OCI-LY3 (cell line): Measurements from ENCODE around the gene SYT2.
"Not testable (repeated sequence)": the region's sequence is repeated elsewhere in the genome, so short reads cannot be mapped to it uniquely, and the experiment has no call there.

Experiments
- H2AFZ ChIP-seq: fragments of 200-600, 300-600 bp; shearing (Covaris generic); 2 replicates; pipeline ENCODE4 v1.6.0; 2014; ENCODE audit warnings: antibody characterized with exemption, low read depth, low read length
- H3K27ac ChIP-seq: fragments of 200-600, 300-600 bp; sonication (generic); 2 replicates; pipeline ENCODE4 v1.5.1; 2014; ENCODE audit warnings: mild to moderate bottlenecking, low read length, moderate library complexity, mixed read lengths
- H3K27me3 ChIP-seq: fragments of 200-600, 300-600 bp; sonication (generic); 2 replicates; pipeline ENCODE4 v1.6.1; 2014; ENCODE audit warnings: low read depth, low read length, mixed read lengths
- H3K36me3 ChIP-seq: fragments of 200-600, 300-600 bp; sonication (generic); replicated peaks from 2 replicates; pipeline ENCODE3; 2014; ENCODE audit warnings: low read depth, low read length, mixed read lengths
- H3K4me1 ChIP-seq: fragments of 300-600, 200-600 bp; sonication (generic); 2 replicates; pipeline ENCODE4 v1.6.1; 2014; ENCODE audit warnings: low read length, mixed read lengths
- H3K4me2 ChIP-seq: fragments of 200-600, 300-600 bp; sonication (generic); 2 replicates; pipeline ENCODE4 v1.6.1; 2014; ENCODE audit warnings: low read length, mixed read lengths
- H3K4me3 ChIP-seq: fragments of 300-600, 200-600 bp; sonication (generic); 2 replicates; pipeline ENCODE4 v1.5.1; 2014; ENCODE audit warnings: antibody characterized with exemption, mild to moderate bottlenecking, low read length, moderate library complexity
- H3K79me2 ChIP-seq: fragments of 300-600, 200-600 bp; shearing (Covaris generic); 2 replicates; pipeline ENCODE4 v1.6.1; 2014; ENCODE audit warnings: mild to moderate bottlenecking, low read length, mixed read lengths
- H3K9ac ChIP-seq: fragments of 300-600, 200-600 bp; shearing (Covaris generic); 2 replicates; pipeline ENCODE4 v1.6.0; 2014; ENCODE audit warnings: mild to moderate bottlenecking, low read length, moderate library complexity
- H3K9me3 ChIP-seq: fragments of 200-600, 300-600 bp; shearing (Covaris generic); 2 replicates; pipeline ENCODE4 v1.6.1; 2014; ENCODE audit warnings: low read length, mixed read lengths; ENCODE audit not compliant: insufficient read depth
- H4K20me1 ChIP-seq: fragments of 200-600, 300-600 bp; sonication (generic); 2 replicates; pipeline ENCODE4 v1.6.1; 2016; ENCODE audit warnings: low read length, mixed read lengths; ENCODE audit not compliant: insufficient read depth
- CTCF ChIP-seq: fragments of 200-600, 300-600 bp; sonication (generic); IDR thresholded peaks from 2 replicates; pipeline ENCODE4 v1.5.1; 2014; ENCODE audit warnings: antibody characterized with exemption, low read length, low read depth
- EZH2phosphoT487 ChIP-seq: fragments of 200-600 bp; shearing (Covaris generic); IDR thresholded peaks from 2 replicates; pipeline ENCODE4 v1.6.1; 2018; ENCODE audit warnings: antibody characterized with exemption, mixed run types, low read depth

Gene SYT2

GRCh38 chr1:202547215-202547614 lies 163.0 kb downstream of the SYT2 start:
- peaks cover 10% of the 10 kb centered on the region for H3K4me1 ChIP-seq
- no peak overlapping the region for H3K9ac ChIP-seq
- H3K27ac ChIP-seq: no peak overlapping the region
- no peak overlapping the region for H2AFZ ChIP-seq
- H4K20me1 ChIP-seq: no peaks in the 10 kb centered on the region
- peak overlapping the region; percentile 37 for H3K4me2 ChIP-seq
- H3K27me3 ChIP-seq: no peaks in the 10 kb centered on the region
- TF ChIP-seq CTCF: no peak
- no peak for TF ChIP-seq EZH2phosphoT487
- no peaks in the 10 kb centered on the region for H3K79me2 ChIP-seq
- no peak overlapping the region for H3K4me3 ChIP-seq
- no peaks in the 10 kb centered on the region for H3K9me3 ChIP-seq
- H3K36me3 ChIP-seq: no peaks in the 10 kb centered on the region

GRCh38 chr1:202546796-202547195 lies 163.5 kb downstream of the SYT2 start:
- not testable (repeated sequence) for H4K20me1 ChIP-seq, H3K27ac ChIP-seq, H3K36me3 ChIP-seq, H3K79me2 ChIP-seq, H3K27me3 ChIP-seq, H3K9ac ChIP-seq, H3K4me3 ChIP-seq, H2AFZ ChIP-seq, H3K9me3 ChIP-seq
- Histone ChIP-seq H3K4me1 (peaks cover 10% of the 10 kb centered on the region), H3K4me2 (peak overlapping the region; percentile 37)

- H3K4me3 ChIP-seq, H3K27ac ChIP-seq, H3K9ac ChIP-seq, H4K20me1 ChIP-seq, H2AFZ ChIP-seq, H3K79me2 ChIP-seq, H3K36me3 ChIP-seq, H3K9me3 ChIP-seq, H3K27me3 ChIP-seq: not testable (repeated sequence)
- Histone ChIP-seq H3K4me1 (peaks cover 10% of the 10 kb centered on the region), H3K4me2 (peak overlapping the region; percentile 37)
Observed at GRCh38 chr1:202546377-202546776, 163.9 kb downstream of the SYT2 start.

- H3K36me3 ChIP-seq, H3K9me3 ChIP-seq, H3K27ac ChIP-seq, H2AFZ ChIP-seq, H3K4me2 ChIP-seq, H3K79me2 ChIP-seq, H3K9ac ChIP-seq, H4K20me1 ChIP-seq, H3K27me3 ChIP-seq, H3K4me3 ChIP-seq: not testable (repeated sequence)
- H3K4me1 ChIP-seq: peaks cover 12% of the 10 kb centered on the region
Observed at GRCh38 chr1:202545647-202546303, 164.5 kb downstream of the SYT2 start.

- peaks cover 21% of the 10 kb centered on the region for H3K4me1 ChIP-seq
- H3K4me3 ChIP-seq, H3K9ac ChIP-seq, H3K27me3 ChIP-seq, H3K36me3 ChIP-seq, H3K27ac ChIP-seq, H3K9me3 ChIP-seq, H3K4me2 ChIP-seq, H2AFZ ChIP-seq, H3K79me2 ChIP-seq, H4K20me1 ChIP-seq: not testable (repeated sequence)
Observed at GRCh38 chr1:202544766-202545449, 165.3 kb downstream of the SYT2 start.

- peaks cover 35% of the 10 kb centered on the region for H3K4me1 ChIP-seq
- not testable (repeated sequence) for H2AFZ ChIP-seq, H3K4me2 ChIP-seq, H3K36me3 ChIP-seq, H3K4me3 ChIP-seq, H3K9me3 ChIP-seq, H3K27ac ChIP-seq, H3K27me3 ChIP-seq, H3K79me2 ChIP-seq, H3K9ac ChIP-seq, H4K20me1 ChIP-seq
Observed at GRCh38 chr1:202543537-202543936, 166.7 kb downstream of the SYT2 start.

- H3K27me3 ChIP-seq, H2AFZ ChIP-seq, H4K20me1 ChIP-seq, H3K4me3 ChIP-seq, H3K9me3 ChIP-seq, H3K4me2 ChIP-seq, H3K36me3 ChIP-seq, H3K27ac ChIP-seq, H3K79me2 ChIP-seq, H3K9ac ChIP-seq: not testable (repeated sequence)
- peaks cover 40% of the 10 kb centered on the region for H3K4me1 ChIP-seq
Observed at GRCh38 chr1:202542415-202542814, 167.8 kb downstream of the SYT2 start.

GRCh38 chr1:202540858-202541257 lies 169.4 kb downstream of the SYT2 start:
- H3K27me3 ChIP-seq, H3K79me2 ChIP-seq, H3K4me2 ChIP-seq, H3K9ac ChIP-seq, H3K9me3 ChIP-seq, H3K36me3 ChIP-seq, H3K27ac ChIP-seq, H3K4me3 ChIP-seq, H4K20me1 ChIP-seq, H2AFZ ChIP-seq: not testable (repeated sequence)
- peaks cover 29% of the 10 kb centered on the region for H3K4me1 ChIP-seq
